NCI-H2227 treated with DMSO at 0.1 percent for 48 hours (cell line): ENCODE data around the gene CXXC5.

Experiments
- DNase-seq: peaks from one replicate; lab custom pipeline; 2025; lab: John Stamatoyannopoulos, UW

CXXC5 gene

GRCh38 chr5:139694556-139695177 lies 46.5 kb downstream of the CXXC5 start:
- no peak for DNase-seq

DNA sequence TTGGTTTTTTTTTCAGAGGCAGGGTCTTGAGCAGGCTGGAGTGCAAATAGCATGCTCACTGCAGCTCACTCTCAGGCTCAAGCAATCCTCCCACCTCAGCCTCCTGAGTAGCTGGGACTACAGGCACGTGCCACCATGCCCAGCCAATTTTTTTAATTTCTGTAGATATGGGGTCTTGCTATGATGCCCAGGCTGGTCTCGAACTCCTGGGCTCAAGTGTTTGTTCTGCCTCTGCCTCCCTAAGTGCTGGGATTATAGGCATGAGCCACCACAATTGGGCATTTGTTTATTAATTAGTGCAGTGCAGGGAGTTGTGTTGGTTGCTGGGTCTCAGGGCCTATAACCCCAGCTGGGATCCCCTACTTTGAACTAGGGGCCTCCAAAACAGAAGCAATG lies 47.0 kb downstream of the CXXC5 start:
- DNase-seq, result no peak

DNA sequence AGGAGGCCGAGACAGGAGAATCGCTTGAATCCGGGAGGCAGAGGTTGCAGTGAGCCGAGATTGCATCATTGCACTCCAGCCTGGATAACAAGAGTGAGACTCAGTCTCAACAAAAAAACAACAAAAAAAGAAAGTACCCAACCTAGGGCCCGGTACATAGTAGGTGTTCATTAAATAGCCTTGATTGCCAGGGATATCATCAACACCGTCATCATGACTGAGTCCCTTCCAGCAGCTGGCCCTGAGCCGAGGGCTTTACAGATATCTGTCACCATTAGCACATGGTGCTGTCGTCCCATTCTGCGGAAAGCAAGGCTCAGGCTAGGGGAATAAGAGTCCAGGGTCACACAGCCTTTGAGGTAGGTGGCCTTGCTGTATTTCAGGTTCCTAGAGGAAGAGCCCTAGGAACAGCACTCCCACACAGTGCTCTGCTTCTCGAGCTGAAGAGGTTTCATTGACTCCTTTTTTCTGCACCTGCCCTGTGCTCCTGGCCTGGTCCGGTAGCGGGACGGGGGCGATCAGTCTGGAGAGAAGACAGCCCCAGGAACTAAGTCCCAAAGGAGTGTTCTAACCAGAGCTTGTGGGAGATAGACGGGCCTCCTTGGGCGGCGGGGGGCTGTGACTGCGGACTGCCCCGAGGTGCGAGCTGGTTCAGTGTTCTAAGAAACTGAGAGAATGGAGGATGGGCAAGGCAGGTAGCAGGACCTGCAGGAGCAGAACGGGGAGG lies 48.2 kb downstream of the CXXC5 start:
- no peak for DNase-seq

- peak; percentile 19 for DNase-seq
Observed at GRCh38 chr5:139696894-139697658, 48.9 kb downstream of the CXXC5 start.

GRCh38 chr5:139698490-139699146 lies 50.5 kb downstream of the CXXC5 start:
- peak; percentile 32 for DNase-seq

DNA sequence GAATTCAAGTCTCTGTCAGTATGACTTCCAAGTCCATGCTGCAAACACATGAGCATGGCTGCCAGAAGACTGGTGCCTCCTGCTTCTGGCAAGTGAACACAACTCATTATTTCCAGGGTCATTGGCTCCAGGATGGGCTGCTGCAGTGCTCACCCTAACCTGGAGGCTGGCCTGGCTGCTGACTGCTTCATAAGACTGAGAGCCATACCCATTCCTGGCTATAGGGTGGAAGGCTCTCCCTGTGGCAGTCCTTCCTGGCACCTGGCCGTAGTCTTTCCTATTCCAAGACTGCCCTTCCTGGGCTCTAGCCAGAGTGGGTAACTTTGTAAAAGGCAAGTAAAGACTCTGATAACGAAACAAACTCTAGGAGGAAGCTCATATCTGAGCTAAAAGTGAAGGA lies 51.2 kb downstream of the CXXC5 start:
- DNase-seq, result no peak

DNA sequence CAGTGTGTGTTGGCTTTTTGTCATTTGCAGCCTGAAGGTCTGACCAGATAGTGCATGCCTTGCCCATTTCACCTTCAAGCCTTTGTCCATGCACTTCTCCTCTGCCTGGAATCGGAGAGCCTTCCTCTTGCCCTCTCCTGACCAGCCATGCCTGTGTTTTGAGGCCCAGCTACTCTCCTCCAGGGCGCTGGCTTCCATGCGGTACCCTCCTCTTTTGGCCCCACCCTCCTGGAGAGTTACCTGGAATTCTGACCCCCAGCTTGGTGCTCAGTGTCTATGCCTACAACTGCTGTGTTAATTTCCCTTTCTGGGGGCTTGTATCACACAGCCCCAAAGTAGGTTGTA lies 52.5 kb downstream of the CXXC5 start:
- no peak for DNase-seq

DNA sequence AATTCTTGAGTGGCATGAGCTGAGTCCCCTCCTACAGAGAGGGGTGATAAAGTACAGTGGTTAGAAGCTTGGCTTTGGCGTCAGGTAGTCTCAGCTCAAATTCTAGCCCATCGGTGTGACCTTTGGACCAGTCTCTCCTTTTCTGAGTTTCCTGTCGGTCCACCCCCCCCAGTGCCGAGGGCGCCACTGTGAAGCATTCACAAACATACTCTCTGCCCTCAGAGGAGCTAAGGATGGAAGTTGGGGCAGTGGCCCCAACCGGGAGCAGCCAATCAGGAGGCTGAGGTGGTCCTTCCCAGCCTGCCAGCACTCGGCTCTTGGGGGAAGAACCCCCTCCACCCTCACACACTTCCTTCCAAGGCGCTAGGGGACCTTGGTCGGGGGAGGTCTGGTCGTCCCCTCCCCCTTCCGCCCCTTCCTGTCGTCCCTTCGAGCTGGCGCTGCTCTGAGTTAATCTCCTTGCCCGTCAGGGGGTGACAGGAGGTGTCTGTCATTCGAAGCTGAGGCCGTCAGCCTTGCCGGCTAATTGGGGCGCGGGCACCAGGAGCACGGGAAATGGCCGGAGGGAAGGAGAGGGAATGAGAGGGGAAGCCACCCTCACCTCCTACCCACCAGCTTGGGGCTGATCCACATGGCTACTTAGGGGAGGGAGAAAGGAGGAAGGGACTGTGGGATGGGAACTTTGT lies 53.0 kb downstream of the CXXC5 start:
- no peak for DNase-seq

GRCh38 chr5:139702548-139702947 lies 54.4 kb downstream of the CXXC5 start:
- DNase-seq, result no peak

DNA sequence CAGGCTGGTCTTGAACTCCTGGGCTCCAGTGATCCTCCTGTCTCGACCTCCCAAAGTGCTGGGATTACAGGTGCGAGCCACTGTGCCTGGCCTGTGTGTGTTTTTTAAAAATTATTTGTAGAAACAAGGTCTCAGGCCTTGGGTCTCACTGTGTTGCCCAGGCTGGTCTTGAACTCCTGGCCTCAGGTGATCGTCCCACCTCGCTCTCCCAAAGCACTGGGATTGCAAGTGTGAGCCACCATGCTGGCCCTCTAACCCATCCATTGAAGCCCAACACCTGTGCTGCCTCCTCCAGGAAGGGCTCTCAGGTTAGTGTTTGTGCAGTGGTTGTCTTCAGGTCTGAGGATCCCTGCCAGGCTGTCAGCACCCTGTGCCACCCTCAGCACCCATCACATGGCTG lies 56.6 kb downstream of the CXXC5 start:
- DNase-seq, result no peak

GRCh38 chr5:139705191-139705590 lies 57.0 kb downstream of the CXXC5 start:
- DNase-seq, result no peak

DNA sequence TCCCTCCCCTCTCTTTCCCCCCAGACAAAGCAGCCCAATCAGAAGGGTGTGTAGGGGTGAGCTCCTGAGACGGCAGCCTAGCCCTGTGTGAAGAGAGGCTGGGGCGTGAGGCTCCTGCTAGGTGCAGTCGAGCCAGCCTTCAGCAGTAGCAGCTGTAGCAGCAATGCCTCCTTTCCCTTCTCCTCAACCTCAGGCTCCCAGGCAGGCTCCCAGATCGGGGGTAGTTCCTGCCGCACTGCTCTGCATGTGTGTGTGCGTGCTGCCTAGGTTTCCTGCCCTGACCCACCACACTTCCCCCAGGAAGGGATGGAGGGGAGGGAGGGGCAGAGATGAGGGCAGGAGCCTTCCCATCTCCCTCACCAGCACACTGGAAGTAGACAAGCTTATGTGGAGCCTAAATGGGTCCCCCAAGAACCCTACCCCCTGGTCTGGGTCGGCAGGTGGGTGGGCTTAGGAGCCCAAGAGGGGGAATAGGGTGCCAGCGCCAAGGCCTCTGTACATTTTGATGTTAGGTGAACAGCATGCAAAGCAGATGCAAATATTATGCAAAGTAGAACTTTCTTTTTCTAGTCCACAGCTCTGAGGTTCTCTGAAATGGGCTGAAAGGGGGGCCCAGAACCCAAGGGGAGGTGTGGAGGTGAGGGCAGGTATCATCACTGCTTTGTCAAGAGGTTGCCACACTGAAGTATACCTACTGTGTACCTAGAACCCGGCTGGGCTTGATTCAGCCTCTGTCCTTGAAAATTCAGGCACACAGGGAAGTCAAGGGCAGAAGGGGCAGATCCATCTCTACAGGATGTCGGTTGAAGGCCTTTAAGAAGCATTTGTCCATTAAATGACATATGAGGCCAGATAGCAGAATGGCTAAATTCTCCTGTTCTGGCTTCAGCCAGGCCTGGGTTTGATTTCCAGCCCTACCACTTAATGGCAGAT lies 57.8 kb downstream of the CXXC5 start:
- no peak for DNase-seq

- no peak for DNase-seq
Observed at GRCh38 chr5:139707445-139708003, 59.4 kb downstream of the CXXC5 start.

DNA sequence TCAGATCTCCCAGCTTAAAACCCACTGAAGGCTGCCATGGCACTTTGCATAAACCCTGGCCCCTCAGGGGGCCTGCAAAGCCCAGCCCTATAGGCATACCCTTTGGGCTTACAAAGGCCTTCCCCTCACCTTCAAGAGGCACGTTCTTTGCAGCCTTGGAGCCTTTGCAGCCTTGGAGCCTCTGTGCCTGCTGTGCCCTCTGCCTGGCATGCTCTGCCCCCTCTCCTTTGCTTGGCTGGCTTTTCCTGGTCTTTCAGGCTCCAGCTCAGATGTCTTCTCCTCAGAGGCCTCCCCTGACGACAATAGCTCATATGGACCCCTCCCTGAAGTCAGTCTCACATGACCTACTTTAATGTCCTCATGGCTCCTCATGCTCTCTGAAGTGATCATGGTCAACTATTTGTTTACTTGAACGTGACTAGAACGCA lies 60.3 kb downstream of the CXXC5 start:
- no peak for DNase-seq

DNA sequence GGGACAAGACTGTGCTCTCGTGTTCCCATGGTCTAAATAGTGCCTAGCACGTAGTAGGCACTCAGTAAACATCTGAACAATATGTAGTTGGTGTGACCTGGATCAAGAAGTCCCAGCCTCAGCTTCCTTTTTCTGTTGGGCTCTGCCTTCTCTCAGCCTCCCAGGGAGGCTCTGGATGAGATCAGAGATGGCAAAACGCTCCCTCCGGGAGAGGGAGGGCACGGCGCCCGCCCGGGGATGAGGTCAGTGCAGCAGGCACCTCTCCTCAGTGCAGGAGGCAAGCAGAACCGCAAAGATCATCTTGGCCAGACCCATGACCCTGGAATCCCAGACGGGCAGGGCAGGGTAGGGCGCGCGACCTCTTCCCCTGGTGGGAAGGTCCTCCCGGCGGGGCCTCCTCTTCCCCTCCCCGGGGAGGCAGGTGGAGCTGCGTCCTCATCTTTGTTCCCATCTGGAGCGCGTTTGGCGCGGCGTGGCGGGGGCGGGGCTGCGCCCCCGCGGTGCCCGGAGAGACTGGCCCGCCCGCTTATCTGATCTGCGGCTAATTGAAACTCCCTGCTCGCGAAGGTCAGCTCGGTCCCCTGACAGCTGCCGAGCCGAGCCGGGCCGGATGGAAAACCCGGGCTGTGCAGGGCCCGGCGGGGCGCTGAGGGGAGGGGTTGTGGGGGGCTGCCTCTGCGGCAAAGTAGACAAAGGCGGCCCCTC lies 60.9 kb downstream of the CXXC5 start:
- peak; percentile 79 for DNase-seq

DNA sequence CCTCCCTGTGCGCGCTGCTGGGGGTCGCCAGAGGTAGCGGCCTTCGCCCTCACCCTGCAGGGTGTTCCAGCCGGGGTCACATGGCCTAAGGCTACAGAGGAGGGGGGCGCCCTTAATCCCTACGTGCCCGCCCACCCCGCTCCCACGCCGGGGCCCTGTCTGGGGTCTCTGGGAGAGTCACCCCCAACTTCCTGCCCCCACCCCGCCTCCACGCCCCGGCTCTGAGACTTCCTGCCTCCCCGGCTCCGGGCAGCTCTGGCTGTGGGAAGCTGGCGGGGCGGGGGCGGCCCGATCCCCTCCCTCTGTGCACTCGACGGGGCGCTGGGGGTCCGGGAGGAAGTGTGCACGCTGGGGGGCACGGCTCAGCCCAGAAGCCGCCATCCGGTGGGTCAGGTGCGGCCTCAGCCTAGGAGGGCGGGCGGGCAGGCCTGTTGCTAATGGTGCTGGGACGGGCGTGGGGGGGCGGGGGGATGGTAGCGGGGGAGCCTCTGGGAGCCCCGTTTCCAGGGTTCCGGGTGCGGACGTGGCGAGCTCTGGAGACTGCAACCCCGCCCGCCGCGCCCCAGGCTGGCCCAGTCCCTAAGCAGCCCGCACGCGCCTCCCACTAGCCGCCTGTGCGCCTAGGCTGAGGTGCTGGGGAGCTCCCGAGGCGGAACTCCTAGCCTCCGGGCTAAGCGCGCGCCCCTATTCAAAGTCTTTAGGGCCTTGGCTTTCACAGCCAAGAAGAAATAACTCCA lies 61.6 kb downstream of the CXXC5 start:
- DNase-seq, result no peak

DNA sequence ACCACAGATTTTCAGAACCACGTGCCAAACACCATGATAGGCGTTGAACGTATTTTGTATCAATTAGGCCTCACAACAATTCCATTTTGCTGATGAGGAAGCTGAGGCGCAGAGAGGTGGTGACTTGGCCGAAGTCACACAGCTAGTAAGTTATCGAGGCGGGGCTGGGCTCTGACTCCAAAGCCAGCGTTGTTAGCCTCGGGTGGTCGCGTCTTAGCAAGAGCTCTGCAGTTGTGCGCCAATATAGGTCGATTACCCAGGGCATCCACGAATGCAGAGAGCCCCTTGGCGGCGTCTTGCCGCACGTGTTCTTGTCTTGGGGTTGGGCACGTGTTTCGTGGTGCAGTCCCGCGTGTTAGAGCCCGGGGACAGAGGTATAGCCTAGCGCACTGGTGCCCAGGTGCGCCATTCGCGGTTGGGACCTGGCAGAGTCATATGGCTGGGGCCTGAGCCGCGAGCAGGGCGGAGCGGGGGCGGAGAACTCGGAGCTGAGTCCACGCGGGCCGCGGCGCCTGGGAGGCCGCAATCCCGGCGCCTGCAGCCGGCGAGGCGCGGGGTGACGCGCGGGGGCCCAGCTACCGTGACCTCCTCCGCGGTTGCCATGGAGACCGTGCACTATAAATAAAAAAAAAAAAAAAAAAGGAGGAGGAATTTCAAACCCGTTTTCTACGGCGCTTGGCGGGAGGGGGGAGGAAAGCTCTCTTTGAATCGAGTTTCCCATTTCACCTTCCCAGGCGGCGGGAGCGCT lies 62.3 kb downstream of the CXXC5 start:
- peak; percentile 60 for DNase-seq

DNA sequence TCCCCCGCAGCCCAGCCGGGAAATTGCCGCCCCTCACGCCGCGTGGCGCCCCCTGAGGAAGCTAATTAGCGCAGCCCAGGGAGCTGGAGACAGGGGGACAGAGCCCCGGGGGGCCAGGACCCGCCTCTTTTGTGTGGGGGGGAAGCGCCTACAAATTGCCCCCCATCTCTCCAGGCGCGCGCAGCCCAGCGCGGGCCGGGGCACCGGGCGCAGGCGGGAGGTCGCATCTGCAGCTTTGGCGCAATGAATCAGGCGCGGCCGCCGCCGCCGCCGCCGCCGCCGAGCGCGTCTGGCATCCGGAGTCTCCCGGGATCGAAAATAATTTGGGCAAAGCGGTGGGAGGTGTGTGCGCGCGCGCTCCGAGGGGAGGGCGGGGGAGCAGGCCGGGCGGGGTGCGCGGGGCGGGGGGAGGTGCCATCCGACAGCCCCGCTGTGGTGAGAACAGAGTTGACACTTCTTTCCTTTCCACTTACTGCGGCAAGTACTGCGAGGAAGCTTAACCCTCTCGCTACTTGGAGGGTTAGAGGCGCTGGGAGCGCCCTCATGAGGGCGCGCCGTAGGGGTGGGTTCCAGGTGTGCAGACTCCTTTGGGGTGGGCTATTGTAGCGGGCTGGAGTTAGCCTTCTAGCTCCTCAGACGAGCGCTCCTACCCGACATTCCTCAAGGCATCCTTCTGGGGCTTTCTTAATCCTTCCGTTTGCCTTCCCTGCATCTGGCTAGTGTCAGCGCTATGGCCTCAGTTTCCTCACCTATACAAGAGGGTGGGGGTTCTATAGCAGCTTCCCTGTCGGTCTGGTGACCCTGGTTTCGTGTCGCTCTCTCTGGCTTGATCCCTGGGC lies 63.1 kb downstream of the CXXC5 start:
- DNase-seq, result peak; percentile 24
